Ovary (tissue), 3 donors: ENCODE results near the gene PWWP2B.

ENCODE experiments used
- EP300 ChIP-seq: sonication (generic); formaldehyde crosslinking; IDR thresholded peaks from one replicate; pipeline ENCODE4 v1.6.1; 2017; ENCODE audit warnings: antibody characterized with exemption
- POLR2A ChIP-seq: fragments of 450-650 bp; IDR thresholded peaks from one replicate; pipeline ENCODE4 v1.6.1; 2017; ENCODE audit warnings: antibody characterized with exemption, mild to moderate bottlenecking, moderate library complexity
- TF ChIP-seq, protein P1 (sequence below), 3 donors: fragments of 450-650 bp in 2 of 3; fragments of 200-600 bp in 1 of 3; IDR thresholded peaks; one replicate each; pipeline versions ENCODE4 v1.5.1 to v1.8.0; 2016 to 2022; ENCODE audit warnings: antibody characterized with exemption in 3 of 3, mild to moderate bottlenecking in 1 of 3
- donor health status: DM: no; HTN: no; CAD: no.

DNA sequence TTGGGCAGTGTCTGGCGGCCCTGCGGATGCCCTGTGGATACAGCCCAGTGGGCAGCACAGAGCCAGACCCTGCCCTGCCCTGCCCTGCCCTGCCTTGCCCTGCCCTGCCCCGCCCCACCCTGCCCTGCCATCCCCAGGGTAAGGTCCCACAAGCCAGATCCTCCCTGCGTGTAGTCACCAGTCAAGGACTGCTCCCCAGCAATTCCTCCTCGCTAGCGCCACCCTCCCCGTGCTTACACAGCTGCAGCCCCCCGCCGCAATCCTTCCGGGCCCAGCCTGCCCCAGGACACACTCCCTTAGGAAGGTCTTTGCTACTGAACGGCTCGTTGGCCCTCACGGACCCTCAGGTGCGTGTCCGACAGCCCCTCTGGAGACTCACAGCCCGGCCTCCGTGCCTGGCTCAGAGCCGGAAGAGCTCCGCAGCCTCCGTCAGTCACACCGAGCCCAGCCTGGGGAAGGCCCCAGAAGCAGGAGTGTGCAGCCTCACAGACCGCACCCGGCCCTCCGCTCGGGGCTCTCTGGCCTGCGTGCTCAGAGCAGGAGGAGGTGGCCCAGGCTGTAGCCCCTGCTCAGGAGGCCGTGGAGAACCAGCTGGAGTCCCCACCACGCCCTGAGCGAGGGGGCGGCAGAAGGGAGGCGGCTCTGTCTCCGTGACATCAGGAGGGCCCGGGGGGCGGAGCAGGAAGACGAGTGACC lies 68.3 kb downstream of the PWWP2B start:
- TF ChIP-seq EP300 (no peak), POLR2A (no peak)
- TF ChIP-seq, protein P1, sequence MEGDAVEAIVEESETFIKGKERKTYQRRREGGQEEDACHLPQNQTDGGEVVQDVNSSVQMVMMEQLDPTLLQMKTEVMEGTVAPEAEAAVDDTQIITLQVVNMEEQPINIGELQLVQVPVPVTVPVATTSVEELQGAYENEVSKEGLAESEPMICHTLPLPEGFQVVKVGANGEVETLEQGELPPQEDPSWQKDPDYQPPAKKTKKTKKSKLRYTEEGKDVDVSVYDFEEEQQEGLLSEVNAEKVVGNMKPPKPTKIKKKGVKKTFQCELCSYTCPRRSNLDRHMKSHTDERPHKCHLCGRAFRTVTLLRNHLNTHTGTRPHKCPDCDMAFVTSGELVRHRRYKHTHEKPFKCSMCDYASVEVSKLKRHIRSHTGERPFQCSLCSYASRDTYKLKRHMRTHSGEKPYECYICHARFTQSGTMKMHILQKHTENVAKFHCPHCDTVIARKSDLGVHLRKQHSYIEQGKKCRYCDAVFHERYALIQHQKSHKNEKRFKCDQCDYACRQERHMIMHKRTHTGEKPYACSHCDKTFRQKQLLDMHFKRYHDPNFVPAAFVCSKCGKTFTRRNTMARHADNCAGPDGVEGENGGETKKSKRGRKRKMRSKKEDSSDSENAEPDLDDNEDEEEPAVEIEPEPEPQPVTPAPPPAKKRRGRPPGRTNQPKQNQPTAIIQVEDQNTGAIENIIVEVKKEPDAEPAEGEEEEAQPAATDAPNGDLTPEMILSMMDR (IDR thresholded peaks at IDR 0.05) = no peak
